ENCODE data around the gene LRRC55. TPM values are rescaled to one million over a fixed set of nuclear protein-coding genes. Genes with fewer than 3 reads are reported as not detected.

LRRC55 gene
- total RNA-seq, 2 experiments from 2014 or later = not detected

DNA sequence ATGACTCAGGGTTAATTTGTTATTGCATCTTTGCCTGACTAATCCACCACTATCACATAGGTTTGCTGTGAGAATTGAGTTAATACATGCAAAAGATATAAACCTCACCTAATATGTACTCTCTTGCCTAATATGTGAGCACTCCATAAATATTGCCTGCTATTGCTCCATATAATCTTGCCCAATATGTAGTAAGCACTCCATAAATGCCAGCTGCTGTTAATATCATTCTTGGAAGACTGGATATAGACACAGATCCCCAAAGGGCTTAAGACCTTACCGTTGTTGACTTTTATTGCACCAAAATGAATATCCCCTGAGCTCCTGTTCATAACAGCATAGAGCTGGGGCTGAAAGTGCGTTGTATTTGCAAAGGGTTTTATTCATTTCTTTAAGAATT is 27.0 kb upstream of the LRRC55 start:
- Mint-ChIP-seq H3K4me3 (no peak overlapping the region), H3K4me1 (no peaks in the 10 kb centered on the region), H3K9me3 (ENCODE audit: low read depth) (no peaks in the 10 kb centered on the region), H3K36me3 (no peaks in the 10 kb centered on the region), H3K27me3 (peaks cover 9% of the 10 kb centered on the region), H3K27ac (no peak overlapping the region)
- no peak for DNase-seq
- CTCF ChIA-PET = no interaction called here
- ATAC-seq = no peak

GRCh38 chr11:57155400-57155799 is 26.4 kb upstream of the LRRC55 start:
- Mint-ChIP-seq H3K27ac (no peak overlapping the region), H3K36me3 (no peaks in the 10 kb centered on the region), H3K9me3 (ENCODE audit: low read depth) (no peaks in the 10 kb centered on the region), H3K4me1 (no peaks in the 10 kb centered on the region), H3K4me3 (no peak overlapping the region), H3K27me3 (peaks cover 9% of the 10 kb centered on the region)
- no peak for ATAC-seq
- CTCF ChIA-PET = no interaction called here
- DNase-seq = no peak

GRCh38 chr11:57155838-57156607 is 25.7 kb upstream of the LRRC55 start:
- DNase-seq (no peak), ATAC-seq (no peak)
- Mint-ChIP-seq H3K4me3 (no peak overlapping the region), H3K4me1 (no peaks in the 10 kb centered on the region), H3K27ac (no peak overlapping the region), H3K36me3 (no peaks in the 10 kb centered on the region), H3K27me3 (peaks cover 9% of the 10 kb centered on the region), H3K9me3 (ENCODE audit: low read depth) (no peaks in the 10 kb centered on the region)
- CTCF ChIA-PET = no interaction called here

DNA sequence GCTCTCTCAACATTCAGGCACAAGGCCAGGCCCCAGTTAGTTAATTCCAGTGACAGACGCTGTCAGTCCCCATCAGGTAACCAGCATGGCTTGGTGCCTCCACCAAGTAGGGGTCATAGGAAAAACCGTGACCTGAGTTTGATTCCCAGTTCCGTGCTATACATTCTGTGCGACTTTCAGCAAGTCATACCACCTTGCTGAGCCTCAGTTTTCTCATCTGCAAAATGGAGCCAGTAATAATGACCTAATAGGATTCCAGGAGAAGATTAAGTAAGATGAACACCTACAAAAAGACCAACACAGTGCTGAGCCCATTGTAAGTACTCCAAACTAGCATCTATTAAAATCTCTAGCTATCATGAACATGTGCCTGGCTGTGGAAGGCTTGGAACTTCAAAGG is 24.8 kb upstream of the LRRC55 start:
- no peaks in the 10 kb centered on the region for H3K36me3 Mint-ChIP-seq
- H3K27ac Mint-ChIP-seq = no peak overlapping the region
- H3K9me3 Mint-ChIP-seq (ENCODE audit: low read depth) = no peaks in the 10 kb centered on the region
- H3K4me1 Mint-ChIP-seq = no peaks in the 10 kb centered on the region
- CTCF ChIA-PET = no interaction called here
- ATAC-seq (no peak), DNase-seq (no peak)
- H3K4me3 Mint-ChIP-seq = no peak overlapping the region
- peaks cover 12% of the 10 kb centered on the region for H3K27me3 Mint-ChIP-seq

- Mint-ChIP-seq H3K9me3 (ENCODE audit: low read depth) (no peaks in the 10 kb centered on the region), H3K27me3 (peaks cover 12% of the 10 kb centered on the region), H3K27ac (no peak overlapping the region), H3K4me3 (no peak overlapping the region), H3K36me3 (no peaks in the 10 kb centered on the region), H3K4me1 (no peaks in the 10 kb centered on the region)
- ATAC-seq (no peak), DNase-seq (no peak)
- CTCF ChIA-PET = no interaction called here
Observed at GRCh38 chr11:57157624-57158023, 24.1 kb upstream of the LRRC55 start.

DNA sequence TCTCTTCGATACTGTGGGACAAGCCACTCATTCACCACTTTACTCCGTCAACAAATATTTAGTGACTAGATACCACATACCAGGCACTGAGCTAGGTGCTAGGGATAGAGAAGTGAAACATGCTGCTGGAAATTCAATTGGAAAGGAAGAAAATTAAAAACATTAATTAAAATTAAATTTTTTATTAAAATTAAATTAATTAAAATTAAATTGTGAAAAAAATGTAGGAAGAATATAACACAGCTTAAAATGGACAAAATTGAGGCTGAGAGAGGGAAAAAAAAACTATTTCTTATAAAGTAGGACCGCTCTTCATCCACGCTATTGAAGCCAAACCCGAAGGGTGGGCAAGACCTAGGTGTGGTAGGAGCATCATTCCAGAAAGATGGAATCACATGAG is 23.6 kb upstream of the LRRC55 start:
- Mint-ChIP-seq H3K4me3 (no peak overlapping the region), H3K27ac (no peak overlapping the region), H3K9me3 (ENCODE audit: low read depth) (no peaks in the 10 kb centered on the region), H3K4me1 (no peaks in the 10 kb centered on the region), H3K36me3 (no peaks in the 10 kb centered on the region), H3K27me3 (peaks cover 12% of the 10 kb centered on the region)
- no peak for DNase-seq
- CTCF ChIA-PET = no interaction called here
- ATAC-seq = no peak

DNA sequence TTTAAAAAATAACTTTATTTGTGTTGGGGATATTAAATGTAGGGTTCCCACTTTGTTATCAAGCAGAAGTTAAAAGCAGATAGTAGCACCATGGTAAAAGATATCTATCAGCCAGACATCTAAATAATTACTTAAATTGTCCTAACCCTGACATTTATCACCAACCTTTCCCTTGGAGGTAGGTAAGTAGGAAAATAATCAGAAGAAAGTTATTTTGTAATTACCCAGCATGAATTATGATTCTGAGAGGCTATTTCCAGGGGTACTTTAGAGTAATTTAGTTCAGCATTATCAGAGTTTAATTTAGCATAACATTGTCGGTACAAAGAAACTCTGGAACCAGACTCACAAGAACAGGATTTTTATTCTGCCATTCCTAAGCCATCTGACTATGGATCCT is 23.2 kb upstream of the LRRC55 start:
- no peak overlapping the region for H3K4me3 Mint-ChIP-seq
- CTCF ChIA-PET = no interaction called here
- no peaks in the 10 kb centered on the region for H3K36me3 Mint-ChIP-seq
- DNase-seq (no peak), ATAC-seq (no peak)
- H3K9me3 Mint-ChIP-seq (ENCODE audit: low read depth) = no peaks in the 10 kb centered on the region
- H3K27ac Mint-ChIP-seq = no peak overlapping the region
- H3K27me3 Mint-ChIP-seq = peaks cover 12% of the 10 kb centered on the region
- no peaks in the 10 kb centered on the region for H3K4me1 Mint-ChIP-seq

DNA sequence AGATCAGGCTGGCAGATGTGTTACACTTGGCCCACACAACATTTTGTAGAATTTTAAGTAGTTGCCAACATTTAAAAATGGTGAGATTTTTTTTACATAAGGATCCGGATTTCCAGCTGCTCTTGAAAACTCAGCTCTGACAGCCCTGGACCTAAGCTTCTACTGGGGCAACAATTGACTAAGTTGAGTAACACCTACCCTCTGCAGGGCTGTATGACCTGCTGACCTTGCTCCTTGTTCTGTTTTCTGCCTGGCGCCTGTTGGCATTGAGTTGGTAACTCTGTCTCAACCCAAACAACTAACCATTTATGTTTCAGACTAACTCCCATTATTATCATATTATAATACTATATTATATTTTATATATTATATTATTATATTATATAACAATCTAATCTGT is 21.1 kb upstream of the LRRC55 start:
- H3K36me3 Mint-ChIP-seq = no peaks in the 10 kb centered on the region
- ATAC-seq (no peak), DNase-seq (no peak)
- H3K27ac Mint-ChIP-seq = no peak overlapping the region
- H3K4me1 Mint-ChIP-seq = no peaks in the 10 kb centered on the region
- H3K4me3 Mint-ChIP-seq = no peak overlapping the region
- H3K9me3 Mint-ChIP-seq (ENCODE audit: low read depth) = no peaks in the 10 kb centered on the region
- H3K27me3 Mint-ChIP-seq = peaks cover 7% of the 10 kb centered on the region
- CTCF ChIA-PET = no interaction called here

DNA sequence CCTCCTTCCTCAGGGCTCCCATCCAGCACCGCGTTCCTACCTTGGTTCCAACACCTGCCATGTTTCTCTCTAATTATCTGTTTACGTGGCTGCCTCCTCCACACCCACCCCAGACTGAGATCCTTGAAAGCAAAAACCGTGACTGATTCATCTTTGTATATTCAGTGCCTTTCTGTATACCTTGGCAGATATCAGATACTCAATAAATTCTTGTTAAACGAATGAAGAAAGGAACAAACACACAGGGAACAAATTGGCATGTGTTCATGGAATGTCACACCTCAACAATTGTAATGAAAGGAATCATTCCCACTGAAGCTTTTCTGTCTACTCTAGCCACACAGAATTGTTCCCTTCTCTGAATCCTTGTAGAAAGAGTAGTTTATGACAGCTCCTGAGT is 20.4 kb upstream of the LRRC55 start:
- DNase-seq (no peak), ATAC-seq (no peak)
- no peaks in the 10 kb centered on the region for H3K36me3 Mint-ChIP-seq
- no peaks in the 10 kb centered on the region for H3K9me3 Mint-ChIP-seq (ENCODE audit: low read depth)
- H3K4me1 Mint-ChIP-seq = no peaks in the 10 kb centered on the region
- H3K27me3 Mint-ChIP-seq = peaks cover 3% of the 10 kb centered on the region
- CTCF ChIA-PET = no interaction called here
- no peak overlapping the region for H3K27ac Mint-ChIP-seq
- no peak overlapping the region for H3K4me3 Mint-ChIP-seq

DNA sequence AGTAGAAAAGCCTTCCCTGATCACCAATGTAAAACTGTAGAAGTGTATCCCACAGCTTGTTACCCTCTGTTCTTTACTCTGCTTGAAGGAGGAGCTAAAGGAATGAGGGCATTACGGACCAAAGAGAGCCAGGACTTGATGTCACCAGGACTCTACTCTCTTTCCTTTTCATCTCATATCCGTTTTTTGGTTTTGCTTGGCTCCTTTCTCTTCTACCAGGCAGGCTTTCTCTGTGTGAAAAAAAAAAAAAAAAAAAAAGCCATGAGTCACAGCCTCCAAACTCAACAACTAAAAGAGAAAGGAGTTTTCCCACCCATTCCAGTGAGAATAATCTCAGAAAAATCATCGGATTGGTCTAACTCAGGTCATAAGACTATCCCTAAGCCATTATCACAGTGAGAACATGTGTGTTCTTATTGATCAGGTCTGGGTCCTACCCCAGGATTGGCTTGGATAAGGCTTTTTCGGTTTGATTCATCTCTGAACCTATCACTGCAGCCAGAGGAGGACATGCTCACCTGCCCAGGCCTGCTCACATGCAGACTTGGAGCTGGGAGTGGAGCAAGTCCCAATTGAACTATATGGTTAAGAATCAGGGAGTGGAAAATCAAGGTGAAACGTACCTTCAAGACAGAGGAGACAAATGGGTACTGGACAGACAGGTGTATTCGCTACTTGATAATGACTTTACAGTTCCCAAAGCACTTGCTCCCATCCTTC is 19.4 kb upstream of the LRRC55 start:
- H3K4me1 Mint-ChIP-seq = no peaks in the 10 kb centered on the region
- peaks cover 3% of the 10 kb centered on the region for H3K27me3 Mint-ChIP-seq
- ATAC-seq = no peak
- no peaks in the 10 kb centered on the region for H3K9me3 Mint-ChIP-seq (ENCODE audit: low read depth)
- CTCF ChIA-PET = no interaction called here
- H3K4me3 Mint-ChIP-seq = no peak overlapping the region
- no peaks in the 10 kb centered on the region for H3K36me3 Mint-ChIP-seq
- no peak overlapping the region for H3K27ac Mint-ChIP-seq
- no peak for DNase-seq

DNA sequence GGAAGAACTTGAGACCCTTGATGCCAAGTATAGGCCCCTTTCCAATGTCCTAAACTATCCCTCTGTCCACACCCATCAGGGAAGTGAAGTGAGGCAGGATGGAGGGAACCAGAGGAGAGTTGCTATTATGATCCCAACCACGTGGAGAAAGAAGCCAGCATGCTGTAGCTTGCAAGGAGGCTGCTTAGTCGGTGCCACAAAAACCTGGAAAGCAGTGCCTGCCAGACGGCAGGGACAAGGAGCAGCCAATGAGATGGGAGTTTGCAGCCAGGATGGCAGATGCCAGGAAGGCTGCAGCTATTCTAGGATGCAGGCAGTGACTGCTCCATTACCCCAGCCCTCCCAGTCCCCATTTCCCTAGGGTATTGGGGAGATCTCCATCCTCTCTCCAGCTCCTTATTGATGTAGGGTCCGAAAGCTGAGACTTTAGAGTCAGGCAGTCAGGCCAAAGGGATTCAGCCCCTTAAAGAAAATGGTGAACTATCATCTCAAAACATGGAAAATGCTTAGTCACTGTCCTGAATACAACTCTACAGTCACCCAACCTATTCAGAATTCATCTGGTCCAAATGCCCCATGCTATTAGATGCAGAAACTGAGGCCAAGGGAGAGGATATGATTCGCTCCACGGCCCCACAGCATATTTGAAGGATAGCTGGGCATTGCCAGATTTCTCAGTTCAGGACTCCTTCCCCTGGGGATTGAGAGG is 18.4 kb upstream of the LRRC55 start:
- Mint-ChIP-seq H3K4me1 (no peaks in the 10 kb centered on the region), H3K9me3 (ENCODE audit: low read depth) (no peaks in the 10 kb centered on the region), H3K27me3 (peaks cover 3% of the 10 kb centered on the region), H3K36me3 (no peaks in the 10 kb centered on the region), H3K27ac (no peak overlapping the region), H3K4me3 (no peak overlapping the region)
- DNase-seq = no peak
- ATAC-seq = no peak
- CTCF ChIA-PET = no interaction called here

GRCh38 chr11:57164317-57164716 is 17.4 kb upstream of the LRRC55 start:
- CTCF ChIA-PET = no interaction called here
- H3K36me3 Mint-ChIP-seq = no peaks in the 10 kb centered on the region
- ATAC-seq = no peak
- H3K4me3 Mint-ChIP-seq = no peak overlapping the region
- DNase-seq = no peak
- H3K27me3 Mint-ChIP-seq = peaks cover 3% of the 10 kb centered on the region
- H3K4me1 Mint-ChIP-seq = no peaks in the 10 kb centered on the region
- H3K27ac Mint-ChIP-seq = no peak overlapping the region
- H3K9me3 Mint-ChIP-seq (ENCODE audit: low read depth) = no peaks in the 10 kb centered on the region

DNA sequence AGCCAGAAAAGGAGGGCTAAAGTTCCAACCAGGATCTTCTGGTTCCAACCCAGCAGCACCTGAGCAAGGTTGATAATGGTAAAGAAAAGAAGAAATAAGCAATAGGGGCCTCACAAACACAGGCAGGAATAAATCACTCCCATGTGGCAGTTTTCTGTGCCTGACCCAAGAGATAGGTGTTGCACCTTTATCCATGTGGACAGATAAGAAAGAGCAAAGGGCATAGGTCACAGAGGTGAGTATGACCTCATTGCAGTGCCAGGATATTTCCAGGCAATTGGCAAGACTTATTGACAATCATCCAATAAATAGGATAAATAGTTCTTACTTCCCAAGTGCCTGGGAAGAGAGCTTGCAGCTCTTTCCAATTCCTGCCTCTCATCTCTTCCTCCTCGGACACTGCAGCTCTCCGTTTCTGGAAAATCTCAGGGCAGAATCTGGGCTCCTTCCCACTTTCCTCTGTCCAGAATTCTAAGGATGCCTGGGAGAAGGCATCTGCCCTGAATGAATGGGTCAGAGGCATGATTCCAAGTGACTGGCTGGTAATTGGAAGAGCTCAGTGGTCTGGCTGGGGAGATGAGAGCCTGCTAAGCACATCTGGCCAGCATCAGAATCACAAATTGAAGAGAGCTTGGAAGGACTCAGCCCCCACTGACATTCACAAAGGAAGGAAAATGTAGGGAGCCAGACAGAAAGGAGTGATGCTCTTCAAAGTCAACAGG is 14.5 kb upstream of the LRRC55 start:
- ATAC-seq (no peak), DNase-seq (no peak)
- no peak overlapping the region for H3K4me3 Mint-ChIP-seq
- H3K4me1 Mint-ChIP-seq = no peaks in the 10 kb centered on the region
- CTCF ChIA-PET = interaction anchor here (1.1 kb wide), 1 partner anchor 82 kb away, joined by 3 read pairs; no protein-coding TSS in a partner anchor
- no peaks in the 10 kb centered on the region for H3K9me3 Mint-ChIP-seq (ENCODE audit: low read depth)
- H3K36me3 Mint-ChIP-seq = no peaks in the 10 kb centered on the region
- no peaks in the 10 kb centered on the region for H3K27me3 Mint-ChIP-seq
- H3K27ac Mint-ChIP-seq = no peak overlapping the region
